RWPE1 (cell line): Measurements from ENCODE around the gene ZAR1.

Source experiments
- CTCF ChIA-PET: fragments of 350-600 bp; sonication (Branson Sonifier 250); formaldehyde crosslinking; extraction: SDS; loops from one replicate; lab custom pipeline; 2021; lab: Yijun Ruan, JAX
- POLR2A ChIA-PET: fragments of 400-600 bp; formaldehyde crosslinking; extraction: SDS; loops from one replicate; lab custom pipeline; 2020; ENCODE audit warnings: antibody characterized with exemption; ENCODE audit not compliant: low non-redundant PET; lab: Yijun Ruan, JAX
- DNase-seq: peaks from one replicate; pipeline ENCODE4 v3.0.0; 2012; ENCODE audit warnings: low spot score
- H3K27ac ChIP-seq: fragments of 450-650 bp; 2 replicates; pipeline ENCODE4 v1.5.1; 2017
- CTCF ChIP-seq: fragments of 450-650 bp; conservative IDR thresholded peaks from 2 replicates; pipeline ENCODE4 v1.5.1; 2017; ENCODE audit warnings: low read depth, mild to moderate bottlenecking

The ZAR1 gene

GRCh38 chr4:48484494-48485168 is 5.4 kb upstream of the ZAR1 start:
- ChIA-PET CTCF (interaction anchor here (0.9 to 1.7 kb wide), 2 partner anchors 9 to 11 kb away, joined by 3 to 5 read pairs; no protein-coding TSS in a partner anchor), POLR2A (no interaction called here)
- no peak for DNase-seq
- H3K27ac ChIP-seq = no peak overlapping the region
- no peak for TF ChIP-seq CTCF

GRCh38 chr4:48489683-48490011 is 405 bp upstream of the ZAR1 start:
- no peak for DNase-seq
- CTCF ChIA-PET = no interaction called here
- POLR2A ChIA-PET = no interaction called here
- TF ChIP-seq CTCF = no peak
- no peak overlapping the region for H3K27ac ChIP-seq

GRCh38 chr4:48490680-48491513 is 845 bp downstream of the ZAR1 start:
- no peak for TF ChIP-seq CTCF
- H3K27ac ChIP-seq = no peak overlapping the region
- POLR2A ChIA-PET = no interaction called here
- CTCF ChIA-PET = interaction anchor here (0.6 kb wide), 1 partner anchor 87 kb away, joined by 3 read pairs; no protein-coding TSS in a partner anchor
- no peak for DNase-seq

- no peak for TF ChIP-seq CTCF
- no peak overlapping the region for H3K27ac ChIP-seq
- CTCF ChIA-PET = no interaction called here
- POLR2A ChIA-PET = no interaction called here
- DNase-seq = no peak
Observed at GRCh38 chr4:48491514-48492176, 1.6 kb downstream of the ZAR1 start.

GRCh38 chr4:48493452-48494100 is 3.5 kb downstream of the ZAR1 start:
- no peak overlapping the region for H3K27ac ChIP-seq
- ChIA-PET CTCF (no interaction called here), POLR2A (no interaction called here)
- no peak for DNase-seq
- no peak for TF ChIP-seq CTCF

GRCh38 chr4:48495941-48496340 is 5.9 kb downstream of the ZAR1 start:
- CTCF ChIA-PET = no interaction called here
- DNase-seq = no peak
- no peak overlapping the region for H3K27ac ChIP-seq
- TF ChIP-seq CTCF = no peak
- POLR2A ChIA-PET = no interaction called here
